Thyroid gland (tissue), 4 donors: ENCODE data around the gene GALNS. TPM values are rescaled to one million over a fixed set of nuclear protein-coding genes. Genes with fewer than 3 reads are reported as not detected.

Experiments used
- DNase-seq, 2 donors: peaks; one replicate each; pipeline ENCODE4 v3.0.0-alpha.2; 2019
- H3K27ac ChIP-seq, 3 donors: fragments of 200-600 bp; sonication (generic); 1 replicate in 2 of 3; 2 replicates in 1 of 3; pipeline ENCODE4 v1.5.1; 2016 to 2019; ENCODE audit warnings: mild to moderate bottlenecking in 1 of 3, moderate library complexity in 1 of 3
- H3K27me3 ChIP-seq: fragments of 200-600 bp; sonication (generic); one replicate; pipeline ENCODE4 v1.5.1; 2019
- H3K36me3 ChIP-seq, 2 donors: fragments of 200-600 bp; sonication (generic); one replicate each; pipeline ENCODE4 v1.5.1; 2016 to 2019
- H3K4me1 ChIP-seq, 2 donors: fragments of 200-600 bp; sonication (generic); one replicate each; pipeline ENCODE4 v1.5.1; 2017 to 2019
- H3K4me3 ChIP-seq, 3 donors: fragments of 200-600 bp; sonication (generic); replicated peaks in 1 of 3; 1 replicate in 2 of 3; 2 replicates in 1 of 3; pipeline ENCODE4 v1.5.1; 2016; ENCODE audit warnings: mild to moderate bottlenecking in 1 of 3
- H3K9me3 ChIP-seq: fragments of 200-600 bp; sonication (generic); one replicate; pipeline ENCODE4 v1.5.1; 2017
- POLR2A ChIP-seq, 2 donors: fragments of 450-650 bp; IDR thresholded peaks; one replicate each; pipeline ENCODE4 v1.6.1; 2017; ENCODE audit warnings: antibody characterized with exemption in 2 of 2, mild to moderate bottlenecking in 2 of 2, moderate library complexity in 1 of 2
- WGBS, 2 donors: methylation state at CpG; one replicate each; pipeline ENCODE4 v1.1.5; 2017; 5-methylcytosine and 5-hydroxymethylcytosine counted together
- intact Hi-C: fragments of 100-400 bp; cut with DNase I; formaldehyde crosslinking; loops from one replicate; pipeline ENCODE4 v1.15.1; 2023
- total RNA-seq, 4 donors: library from RNA; depleted of rRNA; stranded (reverse); fragments of >200 nt; gene quantifications; one replicate each; pipeline ENCODE4 v1.2.3, GENCODE V29; 2016
- TF ChIP-seq, protein P1 (sequence below), 6 experiments: fragments of 200-600 bp in 3 of 6; fragments of 450-650 bp in 3 of 6; sonication (generic) in 3 of 6; IDR thresholded peaks; one replicate each; pipeline ENCODE4 v1.5.1; 2016 to 2019; ENCODE audit warnings: antibody characterized with exemption in 6 of 6, mild to moderate bottlenecking in 2 of 6, inconsistent platforms in 1 of 6, moderate library complexity in 1 of 6

Gene GALNS
- total RNA-seq, 4 donors from 2014 or later, result 14.4 to 41.9 (median 33.0) TPM

- Histone ChIP-seq H3K27ac (no peak overlapping the region), H3K27me3 (no peaks in the 10 kb centered on the region), H3K9me3 (no peaks in the 10 kb centered on the region), H3K4me1 (no peaks in the 10 kb centered on the region), H3K4me3 (no peak overlapping the region), H3K36me3 (no peaks in the 10 kb centered on the region)
- TF ChIP-seq, protein P1, sequence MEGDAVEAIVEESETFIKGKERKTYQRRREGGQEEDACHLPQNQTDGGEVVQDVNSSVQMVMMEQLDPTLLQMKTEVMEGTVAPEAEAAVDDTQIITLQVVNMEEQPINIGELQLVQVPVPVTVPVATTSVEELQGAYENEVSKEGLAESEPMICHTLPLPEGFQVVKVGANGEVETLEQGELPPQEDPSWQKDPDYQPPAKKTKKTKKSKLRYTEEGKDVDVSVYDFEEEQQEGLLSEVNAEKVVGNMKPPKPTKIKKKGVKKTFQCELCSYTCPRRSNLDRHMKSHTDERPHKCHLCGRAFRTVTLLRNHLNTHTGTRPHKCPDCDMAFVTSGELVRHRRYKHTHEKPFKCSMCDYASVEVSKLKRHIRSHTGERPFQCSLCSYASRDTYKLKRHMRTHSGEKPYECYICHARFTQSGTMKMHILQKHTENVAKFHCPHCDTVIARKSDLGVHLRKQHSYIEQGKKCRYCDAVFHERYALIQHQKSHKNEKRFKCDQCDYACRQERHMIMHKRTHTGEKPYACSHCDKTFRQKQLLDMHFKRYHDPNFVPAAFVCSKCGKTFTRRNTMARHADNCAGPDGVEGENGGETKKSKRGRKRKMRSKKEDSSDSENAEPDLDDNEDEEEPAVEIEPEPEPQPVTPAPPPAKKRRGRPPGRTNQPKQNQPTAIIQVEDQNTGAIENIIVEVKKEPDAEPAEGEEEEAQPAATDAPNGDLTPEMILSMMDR (IDR thresholded peaks at IDR 0.05), result no peak
- no peak for TF ChIP-seq POLR2A (IDR thresholded peaks at IDR 0.05)
- no peak for DNase-seq
- 76 to 80% methylated on average over 11 of the region's 11 CpGs for WGBS, 2 donors
- intact Hi-C loops, result no loop called here
These were observed 26.5 kb downstream of the GALNS start for GRCh38 chr16:88830258-88830657.

DNA sequence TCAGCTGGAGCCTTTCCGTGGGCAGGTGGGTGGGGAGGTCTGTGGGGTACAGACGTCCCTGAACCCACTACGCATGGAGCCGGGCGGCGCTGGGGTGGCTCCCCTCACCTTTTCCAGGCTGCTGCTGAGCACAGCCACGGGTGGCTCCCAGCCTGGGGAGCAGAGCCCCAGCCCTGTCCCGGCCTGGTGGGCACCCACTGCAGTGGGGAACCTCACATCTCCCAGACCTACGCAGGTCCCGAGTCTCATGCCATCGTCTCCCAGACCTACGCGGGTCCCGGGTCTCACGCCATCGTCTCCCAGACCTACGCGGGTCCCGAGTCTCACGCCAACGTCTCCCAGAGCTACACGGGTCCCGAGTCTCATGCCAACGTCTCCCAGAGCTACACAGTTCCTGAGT, 28.0 kb downstream of the GALNS start:
- Histone ChIP-seq H3K27ac (no peak overlapping the region), H3K36me3 (no peaks in the 10 kb centered on the region), H3K27me3 (no peaks in the 10 kb centered on the region), H3K9me3 (no peaks in the 10 kb centered on the region), H3K4me1 (no peaks in the 10 kb centered on the region), H3K4me3 (no peak overlapping the region)
- no peak for TF ChIP-seq POLR2A (IDR thresholded peaks at IDR 0.05)
- TF ChIP-seq, protein P1 (IDR thresholded peaks at IDR 0.05), result no peak
- intact Hi-C loops, result no loop called here
- 91 to 93% methylated on average over 18 to 24 of the region's 24 CpGs for WGBS, 2 donors
- no peak for DNase-seq

DNA sequence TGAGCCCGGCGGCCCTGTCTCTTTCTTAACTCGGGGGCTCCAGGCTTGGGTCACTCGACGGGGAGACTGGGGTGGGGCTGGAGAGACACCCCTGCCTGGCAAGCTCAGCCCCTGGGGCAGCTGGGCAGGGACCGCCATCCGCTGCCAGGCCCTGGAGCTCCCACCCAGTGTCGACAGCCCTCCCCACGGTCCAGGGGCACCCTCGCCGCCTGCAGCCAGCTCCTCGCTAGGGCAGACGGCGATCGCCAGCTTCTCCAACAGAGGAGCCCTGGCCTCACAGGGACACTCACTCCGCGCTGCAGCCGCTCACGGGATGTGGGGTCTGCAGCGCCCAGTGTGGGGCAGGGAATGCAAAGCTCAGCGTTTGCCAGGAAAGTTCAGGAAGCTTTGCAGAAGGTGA, 29.0 kb downstream of the GALNS start:
- Histone ChIP-seq H3K9me3 (no peaks in the 10 kb centered on the region), H3K4me3 (no peak overlapping the region), H3K27ac (no peak overlapping the region), H3K36me3 (no peaks in the 10 kb centered on the region), H3K4me1 (no peaks in the 10 kb centered on the region), H3K27me3 (no peaks in the 10 kb centered on the region)
- 95% methylated on average over 12 to 19 of the region's 21 CpGs for WGBS, 2 donors
- TF ChIP-seq, protein P1 (IDR thresholded peaks at IDR 0.05), result no peak
- no peak for TF ChIP-seq POLR2A (IDR thresholded peaks at IDR 0.05)
- no peak for DNase-seq
- intact Hi-C loops, result no loop called here

DNA sequence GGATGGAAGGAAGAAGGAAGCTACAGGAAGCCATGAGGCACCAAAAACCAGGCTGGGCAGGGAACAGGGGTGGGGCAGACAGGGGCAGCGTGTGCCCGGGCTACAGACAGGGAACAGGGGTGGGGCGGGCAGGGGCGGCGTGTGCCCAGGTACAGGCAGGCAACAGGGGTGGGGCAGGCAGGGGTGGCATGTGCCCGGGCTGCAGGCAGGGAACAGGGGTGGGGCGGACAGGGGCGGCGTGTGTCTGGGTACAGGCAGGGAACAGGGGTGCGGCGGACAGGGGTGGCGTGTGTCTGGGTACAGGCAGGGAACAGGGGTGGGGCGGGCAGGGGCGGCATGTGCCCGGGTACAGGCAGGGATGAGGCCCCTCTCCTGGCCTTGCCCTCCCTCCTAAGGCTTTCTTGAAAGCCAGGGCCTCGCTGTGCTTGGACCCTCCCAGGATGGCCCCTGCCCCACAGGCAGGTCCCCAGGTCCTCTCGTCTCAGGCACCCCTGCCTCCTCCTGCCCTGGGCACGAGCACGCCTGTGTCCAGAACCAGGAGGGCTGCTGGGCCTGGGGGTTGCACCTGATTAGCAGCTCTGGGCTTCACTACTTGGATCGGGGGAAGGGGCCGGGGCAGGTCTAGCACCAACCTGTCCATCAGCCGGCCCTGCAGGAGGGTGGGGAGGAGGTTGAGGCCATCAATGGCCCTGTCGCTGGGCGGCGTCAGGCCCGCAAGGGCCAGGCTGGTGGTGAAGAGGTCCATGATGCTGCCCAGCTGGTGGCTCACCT, 30.5 kb downstream of the GALNS start:
- 88 to 92% methylated on average over 10 to 25 of the region's 26 CpGs for WGBS, 2 donors
- no peak overlapping the region for H3K27ac ChIP-seq
- H3K4me3 ChIP-seq, result no peak overlapping the region
- H3K36me3 ChIP-seq, result no peaks in the 10 kb centered on the region
- intact Hi-C loops, result no loop called here
- no peaks in the 10 kb centered on the region for H3K4me1 ChIP-seq
- no peak for TF ChIP-seq POLR2A (IDR thresholded peaks at IDR 0.05)
- TF ChIP-seq, protein P1 (IDR thresholded peaks at IDR 0.05), result no peak
- H3K27me3 ChIP-seq, result no peaks in the 10 kb centered on the region
- no peak for DNase-seq
- no peaks in the 10 kb centered on the region for H3K9me3 ChIP-seq

- Histone ChIP-seq H3K9me3 (no peaks in the 10 kb centered on the region), H3K27ac (no peak overlapping the region), H3K27me3 (no peaks in the 10 kb centered on the region), H3K4me3 (no peak overlapping the region), H3K4me1 (no peaks in the 10 kb centered on the region), H3K36me3 (no peaks in the 10 kb centered on the region)
- 55 to 94% methylated on average over 2 to 4 of the region's 12 CpGs for WGBS, 2 donors
- no peak for DNase-seq
- TF ChIP-seq, protein P1 (IDR thresholded peaks at IDR 0.05), result no peak
- TF ChIP-seq POLR2A (IDR thresholded peaks at IDR 0.05), result no peak
- intact Hi-C loops, result no loop called here
These were observed 31.6 kb downstream of the GALNS start for GRCh38 chr16:88825146-88825545.
